Left ventricle myocardium inferior (tissue), 1 donor: ENCODE measurements around the gene ZSCAN2. TPM values are rescaled to one million over a fixed set of nuclear protein-coding genes. Genes with fewer than 3 reads are reported as not detected.

Source experiments
- DNase-seq: peaks from one replicate; pipeline ENCODE4 v3.0.0-alpha.2; 2020
- H3K27ac ChIP-seq: fragments of 200-600 bp; replicated peaks from 2 replicates; pipeline ENCODE4 v1.8.0; 2021
- H3K27me3 ChIP-seq: fragments of 200-600 bp; 2 replicates; pipeline ENCODE4 v1.8.0; 2021; ENCODE audit warnings: low read depth
- H3K36me3 ChIP-seq: fragments of 200-600 bp; 2 replicates; pipeline ENCODE4 v1.8.0; 2021
- H3K4me1 ChIP-seq: fragments of 200-600 bp; 2 replicates; pipeline ENCODE4 v1.8.0; 2021
- H3K4me3 ChIP-seq: fragments of 200-600 bp; 2 replicates; pipeline ENCODE4 v1.8.0; 2021; ENCODE audit warnings: mild to moderate bottlenecking, moderate library complexity
- H3K9me3 ChIP-seq: fragments of 200-600 bp; replicated peaks from 2 replicates; pipeline ENCODE4 v1.8.0; 2021
- intact Hi-C: fragments of 100-400 bp; cut with micrococcal nuclease; formaldehyde crosslinking; loops from one replicate; pipeline ENCODE4 v1.11.0; 2022
- total RNA-seq: library from RNA; stranded (reverse); fragmentation: NEBNext Ultra II Directional; extraction: Animal tissue kit (Norgen Biotek cat#: 25700); gene quantifications from one replicate; pipeline ENCODE4 v1.2.1, GENCODE V29; 2021
- TF ChIP-seq, protein P1 (sequence below): fragments of 200-600 bp; IDR thresholded peaks from 2 replicates; pipeline ENCODE4 v1.8.0; 2021; ENCODE audit warnings: antibody characterized with exemption, mild to moderate bottlenecking, borderline replicate concordance
- donor health status: DM: no; HTN: yes; CAD: no; lungs with severe emphysema.

Gene ZSCAN2
- total RNA-seq, 1 donor from 2014 or later = 7.4 TPM

DNA sequence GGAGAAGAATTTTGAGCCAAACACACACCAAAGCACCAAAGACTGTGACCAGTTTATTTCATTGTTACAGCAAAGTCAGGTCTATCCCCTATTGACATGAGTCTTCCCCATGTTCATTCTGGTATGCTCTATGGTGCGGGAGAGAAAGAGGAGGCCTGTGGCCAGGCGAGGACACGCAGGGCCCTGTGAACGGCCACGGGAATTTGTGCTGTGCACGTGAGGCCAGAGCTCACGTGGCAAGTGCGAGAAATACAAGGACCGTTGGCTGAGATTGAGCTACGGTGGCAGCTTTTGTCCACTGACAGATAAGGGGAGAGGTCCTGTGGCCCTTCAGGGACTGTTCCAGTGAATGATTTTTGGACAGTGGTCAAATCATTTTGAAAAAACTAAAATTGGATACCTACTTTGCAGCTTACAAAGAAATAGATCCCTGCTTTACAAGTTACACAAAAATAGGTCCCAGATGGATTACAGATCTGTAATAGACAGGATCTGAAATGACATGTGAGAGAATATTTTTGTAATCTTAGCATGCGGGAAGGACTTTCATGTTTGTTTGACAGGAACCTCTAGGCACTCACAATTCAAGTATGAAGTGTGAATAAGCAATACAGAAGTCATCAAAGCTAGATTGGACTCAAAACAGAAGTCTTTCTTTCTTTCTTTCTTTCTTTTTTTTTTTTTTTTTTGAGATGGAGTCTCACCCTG lies 9.2 kb downstream of the ZSCAN2 start:
- intact Hi-C loops = no loop called here
- Histone ChIP-seq H3K27me3 (no peaks in the 10 kb centered on the region), H3K27ac (peak overlapping the region; percentile 59), H3K4me3 (no peak overlapping the region), H3K36me3 (peaks cover 13% of the 10 kb centered on the region), H3K4me1 (peaks cover 11% of the 10 kb centered on the region), H3K9me3 (no peaks in the 10 kb centered on the region)
- DNase-seq = no peak
- TF ChIP-seq, protein P1, sequence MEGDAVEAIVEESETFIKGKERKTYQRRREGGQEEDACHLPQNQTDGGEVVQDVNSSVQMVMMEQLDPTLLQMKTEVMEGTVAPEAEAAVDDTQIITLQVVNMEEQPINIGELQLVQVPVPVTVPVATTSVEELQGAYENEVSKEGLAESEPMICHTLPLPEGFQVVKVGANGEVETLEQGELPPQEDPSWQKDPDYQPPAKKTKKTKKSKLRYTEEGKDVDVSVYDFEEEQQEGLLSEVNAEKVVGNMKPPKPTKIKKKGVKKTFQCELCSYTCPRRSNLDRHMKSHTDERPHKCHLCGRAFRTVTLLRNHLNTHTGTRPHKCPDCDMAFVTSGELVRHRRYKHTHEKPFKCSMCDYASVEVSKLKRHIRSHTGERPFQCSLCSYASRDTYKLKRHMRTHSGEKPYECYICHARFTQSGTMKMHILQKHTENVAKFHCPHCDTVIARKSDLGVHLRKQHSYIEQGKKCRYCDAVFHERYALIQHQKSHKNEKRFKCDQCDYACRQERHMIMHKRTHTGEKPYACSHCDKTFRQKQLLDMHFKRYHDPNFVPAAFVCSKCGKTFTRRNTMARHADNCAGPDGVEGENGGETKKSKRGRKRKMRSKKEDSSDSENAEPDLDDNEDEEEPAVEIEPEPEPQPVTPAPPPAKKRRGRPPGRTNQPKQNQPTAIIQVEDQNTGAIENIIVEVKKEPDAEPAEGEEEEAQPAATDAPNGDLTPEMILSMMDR = no peak

DNA sequence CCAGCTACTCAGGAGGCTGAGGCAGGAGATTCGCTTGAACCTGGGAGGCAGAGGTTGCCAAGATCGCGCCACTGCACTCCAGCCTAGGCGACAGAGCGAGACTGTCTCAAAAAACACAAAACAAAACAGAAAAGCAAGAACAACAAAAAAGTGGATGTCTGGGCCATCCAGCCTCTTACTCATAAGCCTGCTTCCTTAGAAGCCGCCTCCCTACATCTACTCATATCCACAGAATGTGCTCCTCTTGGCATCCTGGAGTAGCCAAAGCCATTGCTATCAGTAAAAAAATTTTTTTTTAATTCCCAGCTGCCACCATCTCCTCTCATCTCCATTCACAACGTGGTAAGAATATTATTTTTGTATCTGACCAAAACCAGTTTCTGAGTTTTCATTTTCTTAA lies 10.8 kb downstream of the ZSCAN2 start:
- Histone ChIP-seq H3K27ac (no peak overlapping the region), H3K27me3 (no peaks in the 10 kb centered on the region), H3K36me3 (peaks cover 5% of the 10 kb centered on the region), H3K4me1 (peaks cover 24% of the 10 kb centered on the region), H3K4me3 (no peak overlapping the region), H3K9me3 (no peaks in the 10 kb centered on the region)
- DNase-seq = no peak
- intact Hi-C loops = no loop called here
- TF ChIP-seq, protein P1 = no peak

DNA sequence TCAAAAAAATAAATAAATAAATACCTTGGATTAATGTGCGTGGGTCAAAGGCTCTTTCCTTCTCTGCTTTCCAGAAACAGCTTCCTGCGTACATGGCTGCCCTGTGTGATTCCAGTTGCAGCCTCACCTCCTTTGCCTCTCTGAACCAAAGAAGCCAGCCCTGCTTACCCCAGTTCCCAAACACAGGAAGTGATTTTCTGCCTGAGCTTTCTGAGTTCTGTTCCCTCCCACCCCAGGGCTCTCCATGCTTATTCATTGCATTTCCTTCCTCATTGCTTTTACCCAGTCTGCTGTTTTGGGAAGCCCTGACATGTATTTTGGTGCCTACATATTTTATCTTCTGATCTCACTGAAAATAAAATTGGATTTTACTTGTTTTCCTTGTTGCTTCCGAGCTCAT lies 15.4 kb downstream of the ZSCAN2 start:
- Histone ChIP-seq H3K27me3 (no peaks in the 10 kb centered on the region), H3K27ac (peak overlapping the region; percentile 30), H3K9me3 (peaks cover 17% of the 10 kb centered on the region), H3K4me3 (no peak overlapping the region), H3K36me3 (peaks cover 10% of the 10 kb centered on the region), H3K4me1 (peaks cover 29% of the 10 kb centered on the region)
- TF ChIP-seq, protein P1 = no peak
- intact Hi-C loops = no loop called here
- no peak for DNase-seq

DNA sequence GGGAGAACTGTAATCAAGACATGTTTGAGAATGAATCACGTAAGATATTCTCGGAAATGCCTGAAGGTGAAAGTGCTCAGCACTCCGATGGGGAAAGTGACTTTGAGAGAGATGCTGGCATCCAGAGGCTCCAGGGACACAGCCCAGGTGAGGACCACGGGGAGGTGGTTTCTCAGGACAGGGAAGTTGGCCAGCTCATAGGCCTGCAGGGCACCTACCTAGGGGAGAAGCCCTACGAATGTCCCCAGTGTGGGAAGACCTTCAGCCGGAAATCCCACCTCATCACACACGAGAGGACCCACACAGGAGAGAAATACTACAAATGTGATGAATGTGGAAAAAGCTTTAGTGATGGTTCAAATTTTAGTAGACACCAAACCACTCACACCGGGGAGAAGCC lies 19.8 kb downstream of the ZSCAN2 start:
- Histone ChIP-seq H3K27ac (no peak overlapping the region), H3K36me3 (peaks cover 33% of the 10 kb centered on the region), H3K9me3 (peaks cover 32% of the 10 kb centered on the region), H3K27me3 (no peaks in the 10 kb centered on the region), H3K4me3 (no peak overlapping the region), H3K4me1 (peaks cover 26% of the 10 kb centered on the region)
- no peak for DNase-seq
- TF ChIP-seq, protein P1 = no peak
- intact Hi-C loops = no loop called here

DNA sequence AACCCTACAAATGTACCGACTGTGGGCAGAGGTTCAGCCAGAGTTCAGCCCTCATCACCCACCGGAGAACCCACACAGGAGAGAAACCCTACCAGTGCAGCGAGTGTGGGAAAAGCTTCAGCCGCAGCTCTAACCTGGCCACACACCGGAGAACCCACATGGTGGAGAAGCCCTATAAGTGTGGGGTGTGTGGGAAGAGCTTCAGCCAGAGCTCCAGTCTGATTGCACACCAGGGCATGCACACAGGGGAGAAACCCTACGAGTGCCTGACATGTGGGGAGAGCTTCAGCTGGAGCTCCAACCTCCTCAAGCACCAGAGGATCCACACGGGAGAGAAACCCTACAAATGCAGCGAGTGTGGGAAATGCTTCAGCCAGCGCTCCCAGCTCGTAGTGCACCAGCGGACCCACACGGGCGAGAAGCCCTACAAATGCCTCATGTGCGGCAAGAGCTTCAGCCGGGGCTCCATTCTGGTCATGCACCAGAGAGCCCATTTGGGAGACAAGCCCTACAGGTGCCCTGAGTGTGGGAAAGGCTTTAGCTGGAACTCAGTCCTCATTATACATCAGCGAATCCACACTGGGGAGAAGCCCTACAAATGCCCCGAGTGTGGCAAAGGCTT lies 20.7 kb downstream of the ZSCAN2 start:
- no peaks in the 10 kb centered on the region for H3K27me3 ChIP-seq
- intact Hi-C loops = no loop called here
- peaks cover 33% of the 10 kb centered on the region for H3K36me3 ChIP-seq
- no peak overlapping the region for H3K27ac ChIP-seq
- TF ChIP-seq, protein P1 = no peak
- H3K9me3 ChIP-seq = peaks cover 32% of the 10 kb centered on the region
- peaks cover 17% of the 10 kb centered on the region for H3K4me1 ChIP-seq
- no peak for DNase-seq
- H3K4me3 ChIP-seq = no peak overlapping the region
